ENCODE data around the gene BMP6.
A peak's percentile ranks its signal among the peaks of the same experiment; 100 is the strongest.

Gene BMP6

DNA sequence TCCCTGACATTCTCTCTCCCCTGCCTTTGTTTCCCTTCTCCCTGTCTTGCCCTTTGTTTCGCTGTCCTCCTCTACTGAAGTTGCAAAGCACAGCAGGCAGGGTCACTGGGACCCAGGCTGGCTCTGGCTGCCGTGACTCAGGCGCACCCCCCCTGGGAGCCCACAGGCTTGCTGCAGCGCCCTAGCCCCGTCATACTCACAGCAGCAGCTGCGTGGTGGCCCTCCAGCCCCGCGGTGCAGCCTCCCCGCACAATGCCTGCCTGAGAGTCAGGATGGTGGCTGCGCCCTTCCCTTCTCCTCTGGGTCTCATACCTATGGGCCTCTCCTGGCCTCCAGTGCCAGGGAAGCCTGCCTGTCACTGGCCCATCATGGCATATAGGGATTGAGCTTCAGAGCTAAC is 143.0 kb downstream of the BMP6 start:
- Mint-ChIP-seq H3K4me3 (no peak overlapping the region), H3K27me3 (peaks cover 12% of the 10 kb centered on the region), H3K27ac (no peak overlapping the region), H3K4me1 (no peaks in the 10 kb centered on the region), H3K36me3 (no peaks in the 10 kb centered on the region), H3K9me3 (peaks cover 13% of the 10 kb centered on the region)
- CTCF ChIA-PET: no interaction called here
- DNase-seq: no peak

DNA sequence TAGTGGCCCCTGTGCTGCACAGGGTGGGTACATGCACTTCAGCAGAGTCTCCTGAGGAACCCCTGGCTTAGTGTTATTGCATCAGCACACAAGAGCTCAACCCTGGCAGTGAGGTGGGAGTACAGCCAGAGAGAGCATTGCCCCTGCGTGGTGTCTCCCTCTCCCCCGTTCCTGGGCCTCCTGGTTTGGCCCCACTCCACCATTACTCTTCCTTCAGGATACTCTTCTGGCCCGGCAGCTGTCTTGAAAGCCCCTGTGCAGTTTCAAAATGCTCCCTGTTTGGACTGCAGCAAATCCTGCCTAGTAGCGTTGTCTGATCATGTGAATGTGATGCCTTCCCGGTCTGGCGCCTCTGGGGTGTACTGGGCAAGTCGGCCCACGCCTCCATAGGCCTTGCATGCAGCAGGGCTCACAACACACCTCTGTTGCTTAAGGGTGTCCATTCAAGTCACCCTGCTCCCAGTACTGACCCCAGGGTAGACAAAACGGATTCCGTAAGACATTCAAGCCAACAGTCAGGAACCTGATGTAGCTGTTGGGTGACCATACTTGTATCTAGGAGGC is 152.6 kb downstream of the BMP6 start:
- CTCF ChIA-PET: no interaction called here
- Mint-ChIP-seq H3K4me3 (no peak overlapping the region), H3K36me3 (peaks cover 14% of the 10 kb centered on the region), H3K27ac (no peak overlapping the region), H3K9me3 (peaks cover 5% of the 10 kb centered on the region), H3K4me1 (no peaks in the 10 kb centered on the region), H3K27me3 (peaks cover 6% of the 10 kb centered on the region)
- no peak for DNase-seq

DNA sequence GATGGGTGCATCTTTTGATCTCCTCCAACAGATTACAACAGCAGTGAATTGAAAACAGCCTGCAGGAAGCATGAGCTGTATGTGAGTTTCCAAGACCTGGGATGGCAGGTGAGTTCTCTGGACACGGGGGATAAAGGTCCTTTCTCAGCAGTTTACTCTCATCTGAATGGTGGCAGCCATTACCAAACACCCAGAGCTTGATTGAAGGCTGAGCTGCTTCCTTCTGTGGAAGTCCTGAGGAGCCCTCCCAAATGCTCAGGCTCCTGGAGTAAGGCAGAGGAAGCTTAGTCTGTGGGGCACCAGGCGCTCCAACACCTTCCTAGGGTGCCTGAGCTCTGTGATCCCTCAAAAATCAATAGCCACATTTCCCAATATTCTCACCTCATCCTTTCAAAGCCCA is 153.1 kb downstream of the BMP6 start:
- H3K4me3 Mint-ChIP-seq: no peak overlapping the region
- CTCF ChIA-PET: no interaction called here
- H3K36me3 Mint-ChIP-seq: peaks cover 20% of the 10 kb centered on the region
- DNase-seq: no peak
- H3K4me1 Mint-ChIP-seq: no peaks in the 10 kb centered on the region
- H3K27ac Mint-ChIP-seq: no peak overlapping the region
- H3K9me3 Mint-ChIP-seq: no peaks in the 10 kb centered on the region
- peaks cover 6% of the 10 kb centered on the region for H3K27me3 Mint-ChIP-seq

DNA sequence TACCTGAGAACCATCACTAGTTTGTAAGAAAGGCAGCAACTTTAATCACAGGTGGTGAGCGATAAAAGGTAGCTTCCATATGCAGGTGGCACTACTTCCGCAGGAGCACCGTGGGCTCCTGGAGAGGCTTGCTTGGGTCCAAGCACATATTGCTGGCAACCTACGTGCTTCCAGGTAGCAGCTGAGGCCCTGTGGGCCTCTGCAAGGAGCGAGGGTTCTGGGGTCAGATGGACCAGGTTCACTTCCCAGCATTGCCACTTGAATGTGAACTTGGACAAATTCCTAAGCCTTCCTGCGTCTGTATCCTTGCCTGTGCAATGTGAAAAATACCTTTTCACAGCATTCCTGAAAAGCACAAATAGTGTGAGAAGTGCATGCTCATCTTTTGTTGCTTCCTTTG is 153.7 kb downstream of the BMP6 start:
- H3K4me3 Mint-ChIP-seq: no peak overlapping the region
- no peak overlapping the region for H3K27ac Mint-ChIP-seq
- peaks cover 25% of the 10 kb centered on the region for H3K36me3 Mint-ChIP-seq
- peaks cover 6% of the 10 kb centered on the region for H3K27me3 Mint-ChIP-seq
- H3K9me3 Mint-ChIP-seq: no peaks in the 10 kb centered on the region
- CTCF ChIA-PET: no interaction called here
- no peak for DNase-seq
- no peaks in the 10 kb centered on the region for H3K4me1 Mint-ChIP-seq

DNA sequence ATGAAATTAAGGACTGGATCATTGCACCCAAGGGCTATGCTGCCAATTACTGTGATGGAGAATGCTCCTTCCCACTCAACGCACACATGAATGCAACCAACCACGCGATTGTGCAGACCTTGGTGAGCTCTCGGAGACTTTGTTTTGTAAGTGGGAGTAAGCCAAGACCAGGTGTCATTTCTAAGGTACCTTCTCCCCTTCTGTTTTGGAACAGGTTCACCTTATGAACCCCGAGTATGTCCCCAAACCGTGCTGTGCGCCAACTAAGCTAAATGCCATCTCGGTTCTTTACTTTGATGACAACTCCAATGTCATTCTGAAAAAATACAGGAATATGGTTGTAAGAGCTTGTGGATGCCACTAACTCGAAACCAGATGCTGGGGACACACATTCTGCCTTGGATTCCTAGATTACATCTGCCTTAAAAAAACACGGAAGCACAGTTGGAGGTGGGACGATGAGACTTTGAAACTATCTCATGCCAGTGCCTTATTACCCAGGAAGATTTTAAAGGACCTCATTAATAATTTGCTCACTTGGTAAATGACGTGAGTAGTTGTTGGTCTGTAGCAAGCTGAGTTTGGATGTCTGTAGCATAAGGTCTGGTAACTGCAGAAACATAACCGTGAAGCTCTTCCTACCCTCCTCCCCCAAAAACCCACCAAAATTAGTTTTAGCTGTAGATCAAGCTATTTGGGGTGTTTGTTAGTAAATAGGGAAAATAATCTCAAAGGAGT is 154.2 kb downstream of the BMP6 start:
- no peak overlapping the region for H3K27ac Mint-ChIP-seq
- peaks cover 6% of the 10 kb centered on the region for H3K27me3 Mint-ChIP-seq
- H3K4me1 Mint-ChIP-seq: no peaks in the 10 kb centered on the region
- no peak for DNase-seq
- no peak overlapping the region for H3K4me3 Mint-ChIP-seq
- CTCF ChIA-PET: no interaction called here
- H3K9me3 Mint-ChIP-seq: no peaks in the 10 kb centered on the region
- H3K36me3 Mint-ChIP-seq: peaks cover 30% of the 10 kb centered on the region

DNA sequence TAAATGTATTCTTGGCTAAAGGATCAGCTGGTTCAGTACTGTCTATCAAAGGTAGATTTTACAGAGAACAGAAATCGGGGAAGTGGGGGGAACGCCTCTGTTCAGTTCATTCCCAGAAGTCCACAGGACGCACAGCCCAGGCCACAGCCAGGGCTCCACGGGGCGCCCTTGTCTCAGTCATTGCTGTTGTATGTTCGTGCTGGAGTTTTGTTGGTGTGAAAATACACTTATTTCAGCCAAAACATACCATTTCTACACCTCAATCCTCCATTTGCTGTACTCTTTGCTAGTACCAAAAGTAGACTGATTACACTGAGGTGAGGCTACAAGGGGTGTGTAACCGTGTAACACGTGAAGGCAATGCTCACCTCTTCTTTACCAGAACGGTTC is 154.8 kb downstream of the BMP6 start:
- no peaks in the 10 kb centered on the region for H3K4me1 Mint-ChIP-seq
- CTCF ChIA-PET: interaction anchor here (1.5 kb wide), 1 partner anchor 339 kb away, joined by 3 read pairs; no protein-coding TSS in a partner anchor
- no peak overlapping the region for H3K27ac Mint-ChIP-seq
- H3K36me3 Mint-ChIP-seq: peaks cover 33% of the 10 kb centered on the region
- no peak overlapping the region for H3K4me3 Mint-ChIP-seq
- H3K9me3 Mint-ChIP-seq: no peaks in the 10 kb centered on the region
- DNase-seq: no peak
- peaks cover under 1% of the 10 kb centered on the region for H3K27me3 Mint-ChIP-seq

DNA sequence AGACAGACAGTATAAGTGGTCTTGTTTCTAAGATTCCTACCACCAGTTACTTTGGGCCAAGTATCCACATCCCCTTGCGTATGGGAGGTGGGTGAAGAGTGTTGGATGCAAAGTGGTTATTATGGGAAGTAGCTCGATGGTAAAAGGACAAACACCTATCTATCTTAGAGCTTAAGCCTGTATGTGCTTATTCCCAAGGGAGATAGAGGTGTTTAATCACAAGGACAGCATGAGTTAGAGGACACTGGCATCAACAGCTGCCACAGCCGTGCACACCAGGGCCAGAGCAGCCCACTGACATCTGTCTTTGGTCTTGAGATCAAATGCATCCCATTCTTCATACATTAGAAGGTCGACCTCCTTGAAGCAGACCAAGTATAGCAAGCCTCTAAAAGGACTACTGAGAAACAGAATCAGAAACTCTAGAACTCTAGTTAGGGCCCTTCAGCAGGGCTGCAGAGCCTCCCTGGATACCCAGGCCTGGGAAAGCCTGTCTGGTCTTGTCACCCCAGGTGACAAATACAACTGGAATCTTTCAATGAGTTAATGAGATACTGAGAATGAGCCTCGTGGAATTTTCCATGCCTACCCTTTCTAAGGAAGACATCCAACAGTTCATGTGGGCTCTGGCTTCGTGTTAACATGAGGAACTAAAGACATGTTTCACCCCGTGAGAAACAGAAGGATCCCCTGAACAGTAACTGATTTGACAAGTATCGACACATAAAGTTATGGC is 156.0 kb downstream of the BMP6 start:
- Mint-ChIP-seq H3K27me3 (no peaks in the 10 kb centered on the region), H3K4me1 (no peaks in the 10 kb centered on the region), H3K36me3 (peaks cover 39% of the 10 kb centered on the region), H3K9me3 (no peaks in the 10 kb centered on the region), H3K4me3 (no peak overlapping the region), H3K27ac (no peak overlapping the region)
- CTCF ChIA-PET: interaction anchor here (1.5 kb wide), 1 partner anchor 338 kb away, joined by 3 read pairs; no protein-coding TSS in a partner anchor
- DNase-seq: no peak

DNA sequence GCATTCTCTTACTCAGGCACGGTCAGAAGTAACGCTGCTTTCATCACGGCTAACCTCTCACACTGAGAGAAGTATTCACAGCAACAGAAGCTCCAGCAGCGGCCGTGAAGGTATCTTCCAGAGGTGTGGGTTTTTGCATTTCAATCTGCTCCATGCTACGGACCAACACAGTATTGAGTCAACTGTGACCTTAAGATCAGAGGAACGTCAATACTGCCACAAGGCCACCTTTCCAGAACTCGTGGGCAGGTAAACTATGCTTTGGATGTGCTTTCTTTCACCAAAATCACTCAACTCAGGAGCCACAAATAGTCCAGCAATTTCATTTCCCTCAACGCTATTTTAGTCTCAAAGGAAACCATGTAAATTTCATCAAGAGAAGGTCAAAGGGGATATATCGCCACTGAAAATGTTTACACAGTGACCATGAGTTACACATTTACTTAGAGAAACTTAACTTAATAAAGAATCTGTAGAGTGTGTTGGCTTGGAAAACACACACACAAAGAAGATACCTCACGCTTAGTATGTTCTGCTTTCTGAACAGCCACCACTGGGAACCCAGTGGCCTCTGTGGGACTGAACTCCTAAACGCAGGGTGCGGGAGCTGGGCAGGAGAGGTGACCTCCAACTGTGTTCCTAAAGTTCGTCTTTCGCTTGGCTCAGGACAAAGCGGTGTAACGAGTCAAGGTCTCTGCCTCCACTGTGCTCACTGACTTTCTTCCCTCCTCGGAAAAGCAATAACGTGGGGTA is 156.8 kb downstream of the BMP6 start:
- Mint-ChIP-seq H3K9me3 (no peaks in the 10 kb centered on the region), H3K27ac (no peak overlapping the region), H3K4me3 (no peak overlapping the region), H3K4me1 (no peaks in the 10 kb centered on the region), H3K27me3 (no peaks in the 10 kb centered on the region), H3K36me3 (peaks cover 42% of the 10 kb centered on the region)
- CTCF ChIA-PET: no interaction called here
- DNase-seq: no peak

DNA sequence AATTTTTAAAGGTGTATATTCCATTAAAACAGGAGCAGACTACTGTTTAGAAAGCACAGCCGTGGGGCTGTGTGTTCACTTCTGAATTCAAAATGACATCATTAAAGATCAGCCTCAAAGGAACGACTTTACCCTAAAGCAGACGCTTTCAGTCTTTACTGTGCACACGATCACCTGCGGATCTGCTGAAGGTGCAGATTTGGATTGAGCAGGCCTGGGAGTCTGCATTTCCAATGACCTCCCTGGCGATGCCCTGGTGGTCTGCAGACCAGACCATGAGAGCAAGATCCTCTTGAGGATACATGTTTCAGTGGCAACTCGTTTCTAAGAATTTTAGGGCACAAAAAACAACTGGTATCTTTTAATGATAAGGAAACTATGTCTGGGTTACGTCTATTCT is 157.5 kb downstream of the BMP6 start:
- no peak for DNase-seq
- Mint-ChIP-seq H3K4me3 (no peak overlapping the region), H3K27ac (no peak overlapping the region), H3K4me1 (no peaks in the 10 kb centered on the region), H3K9me3 (no peaks in the 10 kb centered on the region), H3K27me3 (no peaks in the 10 kb centered on the region), H3K36me3 (peaks cover 44% of the 10 kb centered on the region)
- CTCF ChIA-PET: no interaction called here

DNA sequence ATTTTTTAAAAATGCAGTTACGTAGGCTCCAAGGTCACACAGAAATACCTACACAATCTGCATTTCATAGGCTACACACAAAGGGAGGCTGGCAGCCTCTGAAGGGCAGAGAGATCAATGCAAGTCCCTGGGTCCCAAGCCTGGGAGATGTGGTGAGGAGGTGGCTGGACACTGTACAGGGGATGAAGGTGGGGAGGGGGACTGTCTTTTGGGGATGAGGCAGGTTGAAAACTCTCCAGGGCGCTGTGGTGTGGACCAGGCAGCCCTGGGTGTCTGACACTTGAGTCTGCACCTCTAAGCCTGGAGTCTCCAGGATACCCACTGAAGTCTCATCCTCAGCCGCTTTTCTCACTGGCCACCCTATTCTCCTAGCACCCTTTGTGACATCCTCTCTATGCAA is 160.2 kb downstream of the BMP6 start:
- no peak overlapping the region for H3K4me3 Mint-ChIP-seq
- peaks cover 46% of the 10 kb centered on the region for H3K36me3 Mint-ChIP-seq
- no peak for DNase-seq
- CTCF ChIA-PET: no interaction called here
- H3K9me3 Mint-ChIP-seq: no peaks in the 10 kb centered on the region
- no peaks in the 10 kb centered on the region for H3K27me3 Mint-ChIP-seq
- H3K4me1 Mint-ChIP-seq: no peaks in the 10 kb centered on the region
- H3K27ac Mint-ChIP-seq: no peak overlapping the region

DNA sequence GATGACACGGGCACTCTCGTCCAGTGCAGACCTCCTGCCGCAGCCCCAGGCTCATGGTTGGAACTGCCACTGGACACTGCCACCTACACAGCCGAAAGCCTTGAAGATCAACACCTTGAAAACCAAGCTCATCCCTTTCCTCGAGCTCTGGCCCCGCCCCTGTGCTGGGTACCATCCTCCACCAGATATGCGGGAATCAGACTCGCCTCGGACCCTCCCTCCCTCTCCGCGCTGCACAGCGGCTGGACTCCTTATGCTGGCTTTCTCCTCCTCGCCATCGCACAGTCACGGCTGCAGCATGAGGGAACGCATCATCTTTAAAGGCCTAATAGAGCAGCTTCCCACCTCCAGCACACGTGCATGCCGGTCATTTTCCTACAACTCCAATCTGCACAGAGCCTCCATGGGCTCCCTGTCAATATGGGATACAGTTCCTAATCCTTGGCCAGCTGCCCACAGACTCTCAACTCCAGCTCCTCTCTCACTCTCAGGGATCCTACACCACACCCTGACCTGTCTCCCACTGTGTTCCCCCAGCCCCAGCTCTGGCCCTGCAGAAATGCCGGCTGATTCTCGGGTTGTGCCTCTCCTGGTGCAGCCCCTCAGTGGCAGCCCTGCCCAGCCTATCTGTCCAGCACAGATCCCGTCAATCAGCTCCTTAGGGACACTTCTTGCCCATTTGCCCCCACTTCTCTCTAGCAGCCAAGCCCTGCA is 161.5 kb downstream of the BMP6 start:
- no peaks in the 10 kb centered on the region for H3K9me3 Mint-ChIP-seq
- H3K27me3 Mint-ChIP-seq: no peaks in the 10 kb centered on the region
- H3K4me1 Mint-ChIP-seq: no peaks in the 10 kb centered on the region
- peak overlapping the region; percentile 55 for H3K27ac Mint-ChIP-seq
- no peak for DNase-seq
- CTCF ChIA-PET: no interaction called here
- no peak overlapping the region for H3K4me3 Mint-ChIP-seq
- H3K36me3 Mint-ChIP-seq: peaks cover 52% of the 10 kb centered on the region

DNA sequence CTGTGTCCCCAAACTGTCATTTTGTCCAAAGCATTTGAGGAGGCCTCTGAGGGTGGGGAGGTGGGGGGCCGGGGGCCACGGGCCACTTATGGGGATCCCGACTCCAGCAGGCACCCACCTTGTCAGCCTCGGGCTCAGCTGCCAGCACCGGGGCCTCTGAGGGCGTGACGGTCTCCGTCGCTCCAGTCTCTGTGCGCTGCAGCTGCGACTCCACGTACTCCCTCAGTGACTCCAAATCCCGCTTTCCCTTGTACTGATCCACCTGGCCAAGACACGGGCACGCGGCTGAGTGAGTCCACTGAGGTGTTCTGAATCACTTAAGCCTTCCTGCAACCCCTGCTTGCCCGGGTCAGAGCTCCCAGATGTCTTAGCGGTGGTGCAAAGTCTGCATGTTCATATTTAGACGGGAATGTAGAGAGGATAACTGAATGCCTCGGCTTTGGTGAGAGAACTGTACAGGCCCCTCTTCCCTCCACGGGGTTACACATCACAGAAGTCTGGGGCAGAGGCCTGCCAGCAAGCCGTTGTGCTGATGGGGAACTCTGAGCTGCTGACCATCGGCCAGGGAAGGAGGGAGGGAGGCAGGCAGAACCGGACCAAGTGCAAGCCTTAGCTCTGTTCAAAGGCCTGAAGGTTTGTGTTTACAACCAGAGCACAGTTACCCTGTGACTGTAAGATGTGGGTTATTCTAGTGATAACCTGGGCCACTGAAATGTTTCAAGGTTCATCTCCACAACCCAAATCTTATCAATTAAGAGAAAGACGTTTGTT is 162.9 kb downstream of the BMP6 start:
- Mint-ChIP-seq H3K27ac (no peak overlapping the region), H3K9me3 (no peaks in the 10 kb centered on the region), H3K36me3 (peaks cover 43% of the 10 kb centered on the region), H3K4me3 (no peak overlapping the region), H3K4me1 (no peaks in the 10 kb centered on the region), H3K27me3 (no peaks in the 10 kb centered on the region)
- DNase-seq: no peak
- CTCF ChIA-PET: no interaction called here

DNA sequence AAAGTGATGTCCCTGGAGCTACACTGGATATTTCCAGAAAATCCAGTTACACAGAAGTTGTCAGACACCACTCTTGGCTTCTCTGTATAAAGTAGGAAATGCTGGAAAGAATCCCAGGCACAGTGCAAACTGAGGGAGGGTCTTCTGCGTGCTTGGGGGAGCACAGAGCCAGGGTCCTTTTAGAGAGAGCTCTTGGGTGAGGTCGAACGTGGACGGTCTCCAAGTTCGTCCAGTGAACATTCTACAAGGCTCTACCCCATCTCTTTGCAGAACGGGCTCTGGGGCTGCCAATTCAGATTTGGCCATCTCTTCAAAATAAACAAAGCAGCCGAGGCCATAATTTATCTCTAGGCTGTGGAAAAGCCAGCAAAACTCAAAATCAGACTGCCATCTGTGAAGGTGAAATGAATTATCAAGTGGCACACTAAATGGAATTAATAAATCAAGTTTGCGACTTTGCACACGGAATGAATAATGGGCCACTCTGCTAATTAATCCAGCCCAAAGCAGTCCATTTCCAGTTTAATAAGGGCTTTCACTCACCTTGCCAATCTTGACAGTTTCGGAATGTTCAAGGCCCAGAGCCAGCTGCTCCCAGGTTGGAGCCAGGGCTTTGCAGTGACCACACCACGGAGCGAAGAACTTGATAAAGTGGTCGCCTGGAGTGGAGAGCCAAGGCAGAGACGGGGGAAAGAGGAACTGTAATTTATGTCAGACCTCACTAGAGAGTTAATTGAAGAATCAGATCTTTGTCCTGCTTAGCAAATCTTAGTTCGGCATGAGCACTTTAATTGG is 165.4 kb downstream of the BMP6 start:
- no peak overlapping the region for H3K4me3 Mint-ChIP-seq
- peaks cover 38% of the 10 kb centered on the region for H3K36me3 Mint-ChIP-seq
- DNase-seq: no peak
- no peaks in the 10 kb centered on the region for H3K4me1 Mint-ChIP-seq
- no peaks in the 10 kb centered on the region for H3K27me3 Mint-ChIP-seq
- no peak overlapping the region for H3K27ac Mint-ChIP-seq
- no peaks in the 10 kb centered on the region for H3K9me3 Mint-ChIP-seq
- CTCF ChIA-PET: no interaction called here
